Esophagus squamous epithelium (tissue), 4 donors: ENCODE measurements around the gene NOTUM.

Source experiments
- POLR2A ChIP-seq, 4 donors: fragments of 450-650 bp; IDR thresholded peaks; one replicate each; pipeline ENCODE4 v1.6.1; 2017; ENCODE audit warnings: antibody characterized with exemption in 4 of 4, mild to moderate bottlenecking in 4 of 4, moderate library complexity in 3 of 4
- TF ChIP-seq, protein P1 (sequence below), 6 experiments: fragments of 450-650 bp in 4 of 6; fragments of 200-600 bp in 2 of 6; sonication (generic) in 2 of 6; IDR thresholded peaks; one replicate each; pipeline ENCODE4 v1.5.1; 2016 to 2019; ENCODE audit warnings: antibody characterized with exemption in 6 of 6, mild to moderate bottlenecking in 4 of 6, moderate library complexity in 4 of 6

DNA sequence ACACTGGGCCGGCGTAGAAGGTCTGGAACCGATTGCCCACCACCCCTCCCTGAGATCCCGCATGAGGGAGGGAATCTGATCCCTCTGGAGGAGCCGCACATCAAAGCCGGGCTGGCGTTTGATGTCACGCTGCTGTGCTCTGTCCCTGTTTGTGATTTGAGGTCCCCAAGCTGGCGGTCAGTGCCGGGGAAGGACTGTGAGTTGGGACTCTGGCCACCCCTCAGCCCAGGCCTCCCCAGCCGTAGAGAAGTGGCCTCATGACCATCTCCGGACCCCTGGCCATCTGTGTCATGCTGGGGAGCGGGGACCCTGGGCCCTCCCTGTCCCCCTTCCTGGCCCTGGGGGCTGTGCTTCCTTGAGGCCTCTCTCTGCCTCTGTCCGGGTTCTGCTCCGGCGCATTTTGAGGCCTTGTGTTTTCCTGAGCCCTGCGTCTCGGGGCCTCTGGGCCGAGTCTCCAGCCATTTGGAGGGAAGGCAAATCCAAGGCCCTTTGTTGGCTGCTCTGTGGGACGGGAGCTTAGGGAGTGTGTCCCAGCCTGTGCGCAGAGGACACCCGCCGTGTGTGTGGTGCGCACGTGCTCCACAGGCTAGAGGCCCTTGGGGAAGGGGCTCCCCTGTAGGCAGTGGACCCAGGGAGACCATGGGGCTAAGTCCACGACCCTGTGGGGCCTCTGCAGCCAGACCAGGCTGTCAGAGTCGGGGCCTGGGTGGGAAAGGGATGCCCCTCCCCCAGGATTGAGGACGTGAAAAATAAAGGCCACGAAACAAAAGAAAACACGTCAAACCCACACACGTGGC is 31.5 kb upstream of the NOTUM start:
- TF ChIP-seq, protein P1, sequence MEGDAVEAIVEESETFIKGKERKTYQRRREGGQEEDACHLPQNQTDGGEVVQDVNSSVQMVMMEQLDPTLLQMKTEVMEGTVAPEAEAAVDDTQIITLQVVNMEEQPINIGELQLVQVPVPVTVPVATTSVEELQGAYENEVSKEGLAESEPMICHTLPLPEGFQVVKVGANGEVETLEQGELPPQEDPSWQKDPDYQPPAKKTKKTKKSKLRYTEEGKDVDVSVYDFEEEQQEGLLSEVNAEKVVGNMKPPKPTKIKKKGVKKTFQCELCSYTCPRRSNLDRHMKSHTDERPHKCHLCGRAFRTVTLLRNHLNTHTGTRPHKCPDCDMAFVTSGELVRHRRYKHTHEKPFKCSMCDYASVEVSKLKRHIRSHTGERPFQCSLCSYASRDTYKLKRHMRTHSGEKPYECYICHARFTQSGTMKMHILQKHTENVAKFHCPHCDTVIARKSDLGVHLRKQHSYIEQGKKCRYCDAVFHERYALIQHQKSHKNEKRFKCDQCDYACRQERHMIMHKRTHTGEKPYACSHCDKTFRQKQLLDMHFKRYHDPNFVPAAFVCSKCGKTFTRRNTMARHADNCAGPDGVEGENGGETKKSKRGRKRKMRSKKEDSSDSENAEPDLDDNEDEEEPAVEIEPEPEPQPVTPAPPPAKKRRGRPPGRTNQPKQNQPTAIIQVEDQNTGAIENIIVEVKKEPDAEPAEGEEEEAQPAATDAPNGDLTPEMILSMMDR (IDR thresholded peaks at IDR 0.05): no peak
- no peak for TF ChIP-seq POLR2A (IDR thresholded peaks at IDR 0.05)
